ENCODE data around the gene PFAS.

PFAS gene

GRCh38 chr17:8248751-8249607, at the start of gene PFAS:
TSS of gene PFAS (plus strand) at chr17:8249289. CDS start at chr17:8253938, 4,649 bp downstream.
- TF ChIP-seq, protein P1, sequence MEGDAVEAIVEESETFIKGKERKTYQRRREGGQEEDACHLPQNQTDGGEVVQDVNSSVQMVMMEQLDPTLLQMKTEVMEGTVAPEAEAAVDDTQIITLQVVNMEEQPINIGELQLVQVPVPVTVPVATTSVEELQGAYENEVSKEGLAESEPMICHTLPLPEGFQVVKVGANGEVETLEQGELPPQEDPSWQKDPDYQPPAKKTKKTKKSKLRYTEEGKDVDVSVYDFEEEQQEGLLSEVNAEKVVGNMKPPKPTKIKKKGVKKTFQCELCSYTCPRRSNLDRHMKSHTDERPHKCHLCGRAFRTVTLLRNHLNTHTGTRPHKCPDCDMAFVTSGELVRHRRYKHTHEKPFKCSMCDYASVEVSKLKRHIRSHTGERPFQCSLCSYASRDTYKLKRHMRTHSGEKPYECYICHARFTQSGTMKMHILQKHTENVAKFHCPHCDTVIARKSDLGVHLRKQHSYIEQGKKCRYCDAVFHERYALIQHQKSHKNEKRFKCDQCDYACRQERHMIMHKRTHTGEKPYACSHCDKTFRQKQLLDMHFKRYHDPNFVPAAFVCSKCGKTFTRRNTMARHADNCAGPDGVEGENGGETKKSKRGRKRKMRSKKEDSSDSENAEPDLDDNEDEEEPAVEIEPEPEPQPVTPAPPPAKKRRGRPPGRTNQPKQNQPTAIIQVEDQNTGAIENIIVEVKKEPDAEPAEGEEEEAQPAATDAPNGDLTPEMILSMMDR (IDR thresholded peaks at IDR 0.05) = no peak

GRCh38 chr17:8204761-8205555, 44.1 kb upstream of the PFAS start:
- TF ChIP-seq, protein P1 (IDR thresholded peaks at IDR 0.05) = no peak

GRCh38 chr17:8206536-8206935, 42.6 kb upstream of the PFAS start:
- TF ChIP-seq, protein P1 (IDR thresholded peaks at IDR 0.05) = no peak

DNA sequence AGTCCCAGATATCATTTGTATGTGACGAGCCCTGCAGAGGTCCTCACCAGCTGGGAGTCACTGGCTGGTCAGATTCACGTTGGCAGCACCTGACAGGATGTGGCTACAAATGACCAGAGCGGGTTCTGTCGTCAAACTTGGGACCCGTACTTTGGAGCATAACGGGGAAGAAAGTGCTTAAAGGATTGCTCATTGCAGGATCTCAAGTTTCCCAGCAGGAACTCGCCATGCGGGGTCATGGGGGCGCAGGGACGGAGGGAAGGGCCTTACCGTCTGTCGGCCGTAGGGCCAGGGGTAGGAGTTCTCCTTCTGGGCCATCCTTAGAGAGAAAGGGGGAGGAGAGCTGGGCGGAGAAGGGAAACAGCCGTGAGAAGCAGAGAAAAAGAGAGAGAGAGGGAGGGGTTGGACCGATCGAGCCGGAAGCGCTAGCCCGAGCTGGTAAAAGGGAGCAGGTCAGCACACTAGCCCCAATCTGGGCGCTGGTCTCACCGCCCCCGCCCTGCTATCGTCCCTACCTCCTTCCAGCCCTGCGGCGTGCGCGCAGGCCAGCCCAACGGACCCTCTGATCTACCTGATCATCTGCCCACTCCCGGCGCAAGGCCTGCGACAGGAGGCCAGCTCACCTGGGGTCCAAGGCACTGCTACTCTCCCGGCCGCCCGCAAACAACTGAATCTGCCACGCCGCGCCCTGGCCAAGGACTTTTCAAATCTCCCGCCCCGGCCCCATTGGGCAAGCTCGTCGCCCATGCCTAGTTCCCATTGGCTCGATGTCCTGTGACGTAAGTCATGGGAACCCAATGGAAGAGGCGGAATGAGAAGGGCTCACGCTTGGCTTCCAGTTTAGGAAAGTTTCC, 39.0 kb upstream of the PFAS start, which contains the start of gene AURKB:
TSS of gene AURKB (minus strand) at position 669 of the 854 bp plus-strand sequence. CDS start at position 318, 351 bp downstream.
- TF ChIP-seq, protein P1 (IDR thresholded peaks at IDR 0.05) = no peak

GRCh38 chr17:8210761-8211458, 38.2 kb upstream of the PFAS start:
- TF ChIP-seq, protein P1 (IDR thresholded peaks at IDR 0.05) = no peak

- TF ChIP-seq, protein P1 (IDR thresholded peaks at IDR 0.05) = no peak
Measured at GRCh38 chr17:8212312-8213180, 36.5 kb upstream of the PFAS start.

Measured in LNCAP (cell line).